ENCODE results near the gene BLOC1S3.

DNA sequence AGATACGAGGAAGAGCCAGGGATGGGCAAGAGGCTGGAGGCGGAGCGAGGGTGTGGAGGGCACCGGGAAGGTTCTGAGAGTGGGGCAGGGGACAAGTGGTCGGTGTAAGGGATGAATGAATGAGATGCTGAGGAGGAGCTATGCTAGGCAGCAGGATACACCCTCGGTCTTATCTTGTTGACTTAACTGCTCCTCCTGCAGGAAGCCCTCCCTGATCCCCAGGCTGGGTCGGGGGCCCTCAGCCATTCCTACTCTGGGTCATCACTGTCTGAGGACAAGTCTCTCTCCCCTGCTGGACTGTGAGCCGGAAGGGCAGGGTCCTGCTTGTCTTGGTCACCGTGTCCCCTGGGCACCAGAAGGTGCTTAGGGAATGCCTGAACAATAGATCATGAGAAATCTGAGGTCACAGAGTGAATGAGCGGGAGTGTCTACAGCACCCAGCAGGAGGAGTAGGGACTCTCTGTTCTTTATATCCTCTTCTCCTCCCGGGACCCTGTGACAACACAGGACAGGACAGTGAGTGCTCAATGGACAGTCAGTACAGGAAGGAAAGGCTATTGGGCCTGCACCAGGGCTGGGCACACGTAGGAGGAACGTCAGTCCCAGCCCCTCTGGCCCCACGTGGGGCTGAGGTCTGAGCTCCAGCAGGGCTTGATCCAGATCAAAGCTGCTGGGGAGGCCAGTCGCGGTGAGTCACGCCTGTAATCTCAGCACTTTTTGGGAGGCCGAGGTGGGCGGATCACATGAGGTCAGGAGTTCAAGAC, 24.3 kb upstream of the BLOC1S3 start:
- TF ChIP-seq CTCF (IDR thresholded peaks at IDR 0.05; ENCODE audit: low read depth, low read length) (no peak), EZH2phosphoT487 (IDR thresholded peaks at IDR 0.05; ENCODE audit: low read depth) (no peak)

Measured in OCI-LY3 (cell line).